A673 (cell line): ENCODE measurements around the gene PLIN5.

Source experiments
- CTCF ChIP-seq: fragments of 300-800, 200-600 bp; sonication (generic); conservative IDR thresholded peaks from 2 replicates; pipeline ENCODE4 v1.5.1; 2017; ENCODE audit warnings: low read depth, mild to moderate bottlenecking, antibody characterized with exemption, low read length, moderate library complexity, mixed read lengths
- EZH2 ChIP-seq: fragments of 200-600 bp; sonication (generic); IDR thresholded peaks from 2 replicates; pipeline ENCODE4 v1.6.1; 2017; ENCODE audit warnings: borderline replicate concordance, low read depth, mild to moderate bottlenecking, mixed read lengths, antibody characterized with exemption, low read length; ENCODE audit not compliant: poor library complexity, severe bottlenecking

DNA sequence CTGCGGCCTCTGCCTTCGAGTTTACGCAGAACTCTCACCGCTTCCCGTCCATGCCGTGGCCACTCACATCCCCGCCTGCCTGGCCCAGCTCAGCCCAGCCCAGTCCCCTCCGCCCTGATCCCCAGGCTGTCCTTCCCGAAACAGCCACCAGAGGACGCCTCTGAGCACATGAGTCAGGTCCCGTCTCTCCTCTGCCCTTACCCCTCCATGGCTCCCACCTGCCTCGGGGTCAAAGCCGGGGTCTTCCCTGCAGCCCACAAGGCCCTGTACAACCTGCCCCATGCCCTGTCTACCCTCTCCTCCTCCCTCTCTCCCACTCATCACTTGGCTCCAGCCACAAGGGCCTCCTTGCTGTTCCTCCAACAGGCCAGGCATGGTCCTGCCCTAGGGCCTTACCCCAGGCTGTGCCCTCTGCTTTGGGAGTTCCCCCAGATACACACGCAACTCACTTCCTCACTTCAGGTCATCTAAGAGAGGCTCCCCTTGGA lies 32.6 kb upstream of the PLIN5 start:
- TF ChIP-seq CTCF (peak; percentile 88), EZH2 (no peak)
